Measurements from ENCODE around the gene FSTL4. TPM values are rescaled to one million over a fixed set of nuclear protein-coding genes. Genes with fewer than 3 reads are reported as not detected.
"Not testable (repeated sequence)": the region's sequence is repeated elsewhere in the genome, so short reads cannot be mapped to it uniquely, and the experiment has no call there.

The FSTL4 gene
- total RNA-seq, 1 donor from 2014 or later: not detected

DNA sequence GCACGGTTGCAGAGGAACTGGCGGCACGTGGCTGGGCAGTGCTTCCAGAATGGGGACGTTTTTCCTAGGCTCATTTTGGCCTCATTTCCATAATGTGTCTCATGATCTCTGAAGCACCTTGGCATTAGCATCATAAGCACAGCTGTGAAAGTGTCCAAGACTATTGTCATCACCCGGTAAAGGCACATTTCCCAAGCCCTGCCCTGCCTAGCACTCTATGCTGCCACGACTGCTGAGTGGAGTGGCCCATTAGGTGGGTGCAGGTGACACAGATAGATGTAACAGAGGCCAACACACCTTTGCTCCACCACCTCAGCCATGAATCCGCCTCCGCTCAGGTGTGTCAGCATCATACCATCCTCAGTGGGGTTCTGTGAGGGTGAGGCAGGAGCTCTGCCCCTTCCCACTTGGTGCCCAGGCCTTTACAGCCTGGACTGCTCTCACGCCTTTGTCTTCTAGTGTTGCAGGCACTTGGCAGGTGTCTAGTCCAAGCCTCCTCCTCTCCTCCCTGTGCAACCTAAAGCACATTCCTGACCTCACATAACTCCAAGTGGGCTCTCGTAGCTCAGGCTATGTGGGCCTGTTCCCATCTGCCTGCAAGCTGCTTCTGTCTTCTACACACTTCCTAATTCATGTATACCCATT lies 213.0 kb downstream of the FSTL4 start:
- intact Hi-C loops (cut with micrococcal nuclease): loop anchor here (5.0 kb wide), 1 partner anchor 77 kb away; no protein-coding TSS in a partner anchor
- H3K4me3 Mint-ChIP-seq: no peak overlapping the region
- H3K4me1 Mint-ChIP-seq (ENCODE audit: low read depth): peaks cover 37% of the 10 kb centered on the region
- H3K27me3 Mint-ChIP-seq (ENCODE audit: insufficient read depth): peaks cover 2% of the 10 kb centered on the region
- no peak for DNase-seq (ENCODE audit: low spot score)
- no peaks in the 10 kb centered on the region for H3K9me3 Mint-ChIP-seq
- H3K27ac Mint-ChIP-seq: no peak overlapping the region
- no peaks in the 10 kb centered on the region for H3K36me3 Mint-ChIP-seq (ENCODE audit: low read depth)

DNA sequence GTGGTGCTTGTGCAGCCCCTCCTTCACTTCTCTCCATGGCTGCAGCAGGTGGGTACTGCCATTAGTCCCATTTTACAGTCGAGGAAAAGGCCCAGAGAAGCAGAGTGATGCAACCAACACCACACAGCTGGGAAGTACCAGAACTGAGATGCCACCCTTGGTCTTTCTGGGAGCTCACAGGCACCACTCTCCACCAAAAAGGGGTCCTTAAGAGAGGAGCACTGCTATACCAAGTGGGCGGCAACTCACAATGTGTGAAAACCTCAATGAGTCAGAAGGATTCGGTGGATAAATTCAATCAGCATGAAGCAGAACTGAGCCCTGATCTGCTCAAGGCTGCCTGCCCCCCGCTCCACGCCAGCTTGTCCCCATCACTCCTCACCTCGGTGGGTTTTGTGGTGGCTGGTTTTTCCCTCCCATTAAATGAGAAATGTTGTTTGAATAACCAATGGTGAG lies 213.7 kb downstream of the FSTL4 start:
- no peak overlapping the region for H3K27ac Mint-ChIP-seq
- intact Hi-C loops (cut with micrococcal nuclease): loop anchor here (5.0 kb wide), 1 partner anchor 76 kb away; no protein-coding TSS in a partner anchor

DNA sequence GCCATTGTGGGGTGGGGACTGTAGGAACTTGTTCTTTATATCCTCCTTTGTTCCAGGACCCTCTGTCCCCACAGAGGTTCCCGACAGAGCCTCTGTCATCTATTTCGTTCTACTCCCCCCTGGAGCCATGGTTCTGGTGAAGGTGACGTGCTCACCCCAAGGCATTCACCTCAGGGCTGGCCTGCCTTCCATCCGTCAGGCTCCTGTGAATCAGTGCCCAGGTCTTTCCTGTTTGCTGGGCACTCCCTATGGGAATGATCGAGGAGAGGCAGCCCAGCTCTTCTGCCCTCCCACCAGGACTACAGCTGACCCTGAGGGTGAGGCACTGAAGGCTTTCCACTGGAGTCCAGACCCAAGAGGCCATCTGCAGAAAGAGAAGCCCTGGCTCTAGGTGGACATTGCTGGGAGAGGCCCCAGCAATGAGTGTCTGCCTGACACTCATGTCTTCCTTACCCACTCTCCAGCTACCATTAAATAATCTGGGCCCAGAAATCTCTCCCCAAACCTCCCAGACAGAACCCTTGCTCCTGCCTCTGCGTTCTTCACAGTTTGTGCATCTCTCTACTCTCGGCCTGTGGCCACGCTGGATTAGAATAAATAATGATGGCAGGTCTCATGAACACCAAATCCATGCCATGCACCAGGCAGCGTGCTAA lies 214.2 kb downstream of the FSTL4 start:
- no peaks in the 10 kb centered on the region for H3K36me3 Mint-ChIP-seq (ENCODE audit: low read depth)
- H3K4me3 Mint-ChIP-seq: no peak overlapping the region
- no peaks in the 10 kb centered on the region for H3K9me3 Mint-ChIP-seq
- peaks cover 35% of the 10 kb centered on the region for H3K4me1 Mint-ChIP-seq (ENCODE audit: low read depth)
- intact Hi-C loops (cut with micrococcal nuclease): loop anchor here (5.0 kb wide), 1 partner anchor 76 kb away; no protein-coding TSS in a partner anchor
- DNase-seq (ENCODE audit: low spot score): no peak
- peaks cover 2% of the 10 kb centered on the region for H3K27me3 Mint-ChIP-seq (ENCODE audit: insufficient read depth)
- H3K27ac Mint-ChIP-seq: no peak overlapping the region

More for the DNA sequence above, 213.7 kb downstream of the FSTL4 start:
- no peak for DNase-seq (ENCODE audit: low spot score)
- Mint-ChIP-seq H3K9me3 (no peaks in the 10 kb centered on the region), H3K27me3 (ENCODE audit: insufficient read depth) (peaks cover 2% of the 10 kb centered on the region), H3K4me3 (peak overlapping the region; percentile 34), H3K4me1 (ENCODE audit: low read depth) (peaks cover 35% of the 10 kb centered on the region), H3K36me3 (ENCODE audit: low read depth) (no peaks in the 10 kb centered on the region)

DNA sequence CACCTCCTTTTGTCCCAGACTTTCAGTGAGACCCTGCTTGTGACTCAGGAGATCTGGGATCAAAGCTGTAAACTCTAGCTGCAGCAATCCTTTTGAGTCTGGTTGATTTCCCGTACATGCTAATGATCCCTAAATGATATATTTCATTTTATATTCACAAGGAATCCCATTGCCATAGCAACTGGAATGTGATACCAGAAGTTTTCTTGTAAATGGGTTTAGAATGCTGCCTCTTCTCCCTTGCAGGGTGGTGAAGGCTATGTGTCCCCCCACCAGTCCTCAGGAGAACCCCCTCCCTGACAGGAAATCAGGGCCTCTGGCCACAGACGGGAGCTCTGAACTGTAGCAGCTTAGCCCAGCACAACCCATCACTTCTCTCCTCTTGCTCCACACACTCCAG lies 215.0 kb downstream of the FSTL4 start:
- no peak for DNase-seq (ENCODE audit: low spot score)
- Mint-ChIP-seq H3K27ac (no peak overlapping the region), H3K4me3 (no peak overlapping the region), H3K4me1 (ENCODE audit: low read depth) (peaks cover 35% of the 10 kb centered on the region), H3K27me3 (ENCODE audit: insufficient read depth) (peaks cover 5% of the 10 kb centered on the region), H3K9me3 (no peaks in the 10 kb centered on the region), H3K36me3 (ENCODE audit: low read depth) (no peaks in the 10 kb centered on the region)
- intact Hi-C loops (cut with micrococcal nuclease): loop anchor here (5.0 kb wide), 1 partner anchor 75 kb away; no protein-coding TSS in a partner anchor

DNA sequence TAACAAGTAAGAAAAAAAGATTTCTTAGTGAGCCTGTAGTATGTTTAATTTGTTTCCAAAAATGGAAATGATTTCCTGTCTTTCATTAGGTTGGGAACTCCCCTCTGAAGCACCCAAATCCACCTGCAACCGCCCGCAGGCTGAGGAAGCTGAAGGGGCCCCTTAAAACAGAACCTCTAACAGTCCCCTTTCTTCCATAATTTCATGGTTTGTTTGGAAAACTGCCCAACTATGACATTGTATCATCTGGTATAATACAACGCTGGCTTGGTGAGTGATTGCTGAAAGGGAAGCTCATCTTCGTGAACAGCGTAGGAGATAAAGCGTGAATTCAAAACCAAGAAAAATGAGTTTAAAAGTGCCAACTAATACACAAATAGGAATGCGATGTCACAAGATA lies 215.5 kb downstream of the FSTL4 start:
- H3K4me1 Mint-ChIP-seq (ENCODE audit: low read depth): peaks cover 35% of the 10 kb centered on the region
- H3K27ac Mint-ChIP-seq: no peak overlapping the region
- peaks cover 6% of the 10 kb centered on the region for H3K27me3 Mint-ChIP-seq (ENCODE audit: insufficient read depth)
- no peak for DNase-seq (ENCODE audit: low spot score)
- H3K9me3 Mint-ChIP-seq: no peaks in the 10 kb centered on the region
- H3K36me3 Mint-ChIP-seq (ENCODE audit: low read depth): no peaks in the 10 kb centered on the region
- intact Hi-C loops (cut with micrococcal nuclease): loop anchor here (5.0 kb wide), 1 partner anchor 75 kb away; no protein-coding TSS in a partner anchor
- no peak overlapping the region for H3K4me3 Mint-ChIP-seq

DNA sequence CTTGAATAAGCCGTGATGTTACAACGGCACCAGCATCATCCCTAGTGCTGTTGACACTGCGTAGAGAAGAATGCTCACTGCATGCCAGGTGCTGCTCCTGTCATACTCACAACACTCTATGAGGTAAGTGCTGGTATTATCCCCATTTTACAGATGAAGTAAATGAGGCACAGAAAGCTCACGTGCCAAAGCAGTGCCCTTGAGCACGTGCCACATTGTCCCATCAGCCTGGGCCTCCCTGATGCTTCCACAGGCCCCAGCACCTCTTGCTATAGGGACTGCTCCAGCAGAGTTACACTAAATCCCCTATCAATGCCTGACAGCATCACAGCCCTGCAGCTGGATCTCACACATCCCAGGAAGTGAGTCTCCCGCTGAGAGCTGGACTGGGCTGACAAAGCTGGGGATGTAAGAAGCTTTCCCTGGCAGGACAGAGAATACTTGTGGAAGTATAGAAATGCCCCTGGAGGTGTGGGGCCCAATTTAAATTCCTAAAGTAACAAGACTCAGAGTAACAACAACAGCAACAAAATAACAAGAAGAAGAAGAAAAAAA lies 216.1 kb downstream of the FSTL4 start:
- H3K27me3 Mint-ChIP-seq (ENCODE audit: insufficient read depth): peaks cover 9% of the 10 kb centered on the region
- no peak overlapping the region for H3K27ac Mint-ChIP-seq
- H3K4me3 Mint-ChIP-seq: no peak overlapping the region
- H3K9me3 Mint-ChIP-seq: no peaks in the 10 kb centered on the region
- no peaks in the 10 kb centered on the region for H3K36me3 Mint-ChIP-seq (ENCODE audit: low read depth)
- no peak for DNase-seq (ENCODE audit: low spot score)
- H3K4me1 Mint-ChIP-seq (ENCODE audit: low read depth): peaks cover 35% of the 10 kb centered on the region
- intact Hi-C loops (cut with micrococcal nuclease): loop anchor here (5.0 kb wide), 1 partner anchor 74 kb away; no protein-coding TSS in a partner anchor

DNA sequence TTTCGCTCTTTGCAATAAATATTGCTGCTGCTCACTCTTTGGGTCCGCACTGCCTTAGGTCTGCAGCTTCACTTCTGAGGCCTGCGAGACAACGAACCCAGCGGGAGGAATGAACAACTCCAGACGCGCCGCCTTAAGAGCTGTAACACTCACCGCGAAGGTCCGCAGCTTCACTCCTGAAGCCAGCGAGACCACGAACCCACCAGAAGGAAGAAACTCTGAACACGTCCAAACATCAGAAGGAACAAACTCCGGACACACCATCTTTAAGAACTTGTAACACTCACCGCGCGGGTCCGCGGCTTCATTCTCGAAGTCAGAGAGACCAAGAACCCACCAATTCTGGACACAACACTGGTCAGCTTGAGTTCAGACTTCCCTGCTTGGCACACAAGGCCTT lies 217.1 kb downstream of the FSTL4 start:
- H3K27ac Mint-ChIP-seq; H3K4me3 Mint-ChIP-seq; H3K27me3 Mint-ChIP-seq (ENCODE audit: insufficient read depth); DNase-seq (ENCODE audit: low spot score); H3K36me3 Mint-ChIP-seq (ENCODE audit: low read depth); H3K9me3 Mint-ChIP-seq: not testable (repeated sequence)
- intact Hi-C loops (cut with micrococcal nuclease): loop anchor here (5.0 kb wide), 1 partner anchor 73 kb away; no protein-coding TSS in a partner anchor
- peaks cover 34% of the 10 kb centered on the region for H3K4me1 Mint-ChIP-seq (ENCODE audit: low read depth)

DNA sequence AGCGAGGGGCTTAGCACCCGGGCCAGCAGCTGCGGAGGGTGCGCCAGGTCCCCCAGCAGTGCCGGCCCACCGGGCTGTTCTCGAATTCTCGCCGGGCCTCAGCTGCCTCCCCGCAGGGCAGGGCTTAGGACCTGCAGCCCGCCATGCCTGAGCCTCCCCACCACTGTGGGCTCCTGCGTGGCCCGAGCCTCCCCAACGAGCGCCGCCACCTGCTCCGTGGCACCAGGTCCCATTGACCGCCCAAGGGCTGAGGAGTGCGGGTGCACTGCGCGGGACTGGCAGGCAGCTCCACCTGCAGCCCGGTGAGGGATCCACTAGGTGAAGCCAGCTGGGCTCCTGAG lies 217.9 kb downstream of the FSTL4 start:
- H3K27ac Mint-ChIP-seq; intact Hi-C loops (cut with micrococcal nuclease); H3K4me3 Mint-ChIP-seq; H3K9me3 Mint-ChIP-seq; DNase-seq (ENCODE audit: low spot score); H3K36me3 Mint-ChIP-seq (ENCODE audit: low read depth): not testable (repeated sequence)
- Mint-ChIP-seq H3K27me3 (ENCODE audit: insufficient read depth) (peaks cover 14% of the 10 kb centered on the region), H3K4me1 (ENCODE audit: low read depth) (peaks cover 27% of the 10 kb centered on the region)

DNA sequence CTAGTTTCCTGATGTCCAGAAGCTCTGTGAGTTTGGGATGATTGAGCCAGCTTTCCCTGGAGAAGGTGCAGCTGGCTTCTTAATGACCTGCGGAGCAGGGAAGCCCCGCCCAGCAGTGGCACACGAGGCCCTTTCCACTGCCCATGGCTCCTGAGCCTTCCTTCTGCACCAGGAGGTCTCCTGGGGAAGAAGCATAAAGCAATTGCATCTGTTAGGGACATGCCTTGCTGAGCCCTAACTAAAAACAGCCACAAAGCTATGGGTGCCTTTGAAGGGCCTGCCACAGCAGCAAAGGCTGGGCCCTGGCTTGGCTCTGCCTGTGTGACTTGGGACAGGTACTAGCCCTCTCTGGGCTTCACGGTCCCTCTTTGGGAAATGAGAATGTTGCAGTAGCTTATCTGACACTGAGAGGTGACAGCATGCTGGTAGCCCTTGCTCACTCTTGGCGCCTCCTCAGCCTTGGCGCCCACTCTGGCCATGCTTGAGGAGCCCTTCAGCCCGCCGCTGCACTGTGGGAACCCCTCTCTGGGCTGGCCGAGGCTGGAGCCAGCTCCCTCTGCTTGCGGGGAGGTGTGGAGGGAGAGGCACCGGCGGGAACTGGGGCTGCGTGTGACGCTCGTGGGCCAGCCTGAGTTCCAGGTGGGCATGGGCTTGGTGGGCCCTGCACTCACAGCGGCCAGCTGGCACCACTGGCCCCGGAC lies 218.4 kb downstream of the FSTL4 start:
- Mint-ChIP-seq H3K27me3 (ENCODE audit: insufficient read depth) (peaks cover 15% of the 10 kb centered on the region), H3K9me3 (no peaks in the 10 kb centered on the region), H3K27ac (no peak overlapping the region), H3K4me3 (no peak overlapping the region), H3K36me3 (ENCODE audit: low read depth) (no peaks in the 10 kb centered on the region), H3K4me1 (ENCODE audit: low read depth) (peaks cover 22% of the 10 kb centered on the region)
- intact Hi-C loops (cut with micrococcal nuclease): no loop called here
- DNase-seq (ENCODE audit: low spot score): no peak

DNA sequence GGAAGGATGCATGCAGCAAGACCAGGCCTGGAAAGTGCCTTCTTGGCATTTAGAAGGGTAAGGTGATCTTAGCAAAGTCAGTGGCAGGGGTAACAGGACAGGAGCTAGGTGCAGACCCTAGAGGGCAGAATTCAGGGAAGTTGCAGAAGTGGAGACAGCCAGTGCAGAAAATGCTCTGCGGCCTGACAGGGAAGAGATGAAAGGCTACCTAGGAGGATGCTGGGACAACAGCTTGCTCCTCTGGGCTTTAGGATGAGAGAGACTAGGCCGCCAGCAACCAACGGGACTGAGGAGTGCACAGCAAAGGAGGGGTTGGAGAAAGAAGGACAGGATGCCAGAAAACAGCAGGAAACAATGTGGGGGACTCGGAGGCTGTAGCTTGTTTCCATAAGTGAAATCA lies 219.9 kb downstream of the FSTL4 start:
- no peaks in the 10 kb centered on the region for H3K9me3 Mint-ChIP-seq
- peaks cover 19% of the 10 kb centered on the region for H3K27me3 Mint-ChIP-seq (ENCODE audit: insufficient read depth)
- no peak overlapping the region for H3K27ac Mint-ChIP-seq
- no peaks in the 10 kb centered on the region for H3K36me3 Mint-ChIP-seq (ENCODE audit: low read depth)
- no peak for DNase-seq (ENCODE audit: low spot score)
- intact Hi-C loops (cut with micrococcal nuclease): no loop called here
- H3K4me1 Mint-ChIP-seq (ENCODE audit: low read depth): peaks cover 9% of the 10 kb centered on the region
- H3K4me3 Mint-ChIP-seq: no peak overlapping the region

DNA sequence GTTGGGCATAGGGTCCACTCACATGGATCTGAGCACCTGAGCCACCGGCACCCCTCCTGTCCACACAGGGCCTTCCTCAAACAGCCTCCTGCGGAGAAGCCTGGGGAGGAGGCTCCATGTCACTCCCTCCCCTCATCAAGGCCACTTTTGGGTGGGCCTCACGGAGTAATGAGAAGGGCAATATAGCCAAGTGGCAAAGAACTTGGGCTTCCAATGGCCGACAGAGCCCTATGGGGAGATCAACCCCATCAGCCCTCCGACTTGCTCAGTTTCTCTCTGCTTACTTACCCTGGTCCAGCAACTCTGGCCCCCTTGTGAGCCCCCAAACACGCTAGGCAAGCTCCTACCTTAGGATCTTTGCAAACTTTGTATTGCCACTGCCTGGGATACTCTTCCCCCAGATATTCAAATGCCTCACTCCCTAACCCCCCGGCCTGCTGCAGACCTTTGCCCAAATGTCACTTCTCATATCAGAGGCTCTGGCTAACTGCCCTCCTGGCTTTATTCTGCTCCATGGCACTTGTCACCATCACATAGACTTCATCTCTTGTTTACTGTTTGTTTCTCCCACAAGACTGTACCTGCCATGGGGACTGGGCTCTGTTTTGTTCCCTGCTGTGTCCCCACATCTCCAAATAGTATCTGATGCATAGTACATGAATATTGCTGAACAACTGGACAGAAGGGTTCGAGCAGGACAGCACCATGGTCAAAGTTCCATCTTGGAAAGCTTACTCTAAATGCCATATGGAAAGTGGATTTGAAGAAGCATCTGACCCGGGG lies 220.8 kb downstream of the FSTL4 start:
- H3K36me3 Mint-ChIP-seq (ENCODE audit: low read depth): no peaks in the 10 kb centered on the region
- H3K27ac Mint-ChIP-seq: no peak overlapping the region
- H3K9me3 Mint-ChIP-seq: no peaks in the 10 kb centered on the region
- no peak for DNase-seq (ENCODE audit: low spot score)
- intact Hi-C loops (cut with micrococcal nuclease): no loop called here
- H3K4me3 Mint-ChIP-seq: no peak overlapping the region
- H3K27me3 Mint-ChIP-seq (ENCODE audit: insufficient read depth): peaks cover 18% of the 10 kb centered on the region
- peaks cover 3% of the 10 kb centered on the region for H3K4me1 Mint-ChIP-seq (ENCODE audit: low read depth)

All from activated T-helper 1 cell treated with anti-CD3 and anti-CD28 coated beads, Interleukin-12 subunit alpha, Interleukin-12 subunit beta, Interleukin-2, Interleukin-4 antibody, amounts not matched to agents 30 ng/mL and 10 ng/mL and 1 ng/mL, durations not matched to agents 14 hours and 24 hours and 36 hours (primary cell).